ENCODE results near the gene MIF4GD.

GRCh38 chr17:75315541-75316243 is 44.7 kb upstream of the MIF4GD start:
- TF ChIP-seq CTCF (IDR thresholded peaks at IDR 0.05 in 2 of 3, conservative IDR thresholded peaks at IDR 0.05 in 1 of 3; ENCODE audit: control insufficient read depth in 2 of 3, extremely low read depth in 1 of 3, insufficient read depth in 1 of 3, low read depth in 3 of 3, low read length in 3 of 3) (no peak), BCL3 (IDR thresholded peaks at IDR 0.05; ENCODE audit: borderline replicate concordance, insufficient read depth, low read depth, low read length, poor library complexity, severe bottlenecking) (no peak), RELA (IDR thresholded peaks at IDR 0.05; ENCODE audit: borderline replicate concordance, partially characterized antibody) (no peak), POLR2A (IDR thresholded peaks at IDR 0.05; ENCODE audit: low read depth, low read length) (peak; percentile 52), POLR2AphosphoS5 (IDR thresholded peaks at IDR 0.05; ENCODE audit: low read length) (no peak), YY1 (IDR thresholded peaks at IDR 0.05; ENCODE audit: low read depth, low read length) (peak; percentile 76), EP300 (IDR thresholded peaks at IDR 0.05; ENCODE audit: borderline replicate concordance in 1 of 2, control insufficient read depth in 1 of 2, low read depth in 2 of 2, low read length in 2 of 2) (no peak), BHLHE40 (IDR thresholded peaks at IDR 0.05; ENCODE audit: borderline replicate concordance in 1 of 2, low read depth in 2 of 2, low read length in 1 of 2) (no peak), CHD1 (IDR thresholded peaks at IDR 0.05; ENCODE audit: low read depth, low read length) (no peak), REST (IDR thresholded peaks at IDR 0.05; ENCODE audit: low read depth, low read length) (no peak), SIN3A (IDR thresholded peaks at IDR 0.05; ENCODE audit: low read depth, low read length) (no peak), ETV6 (conservative IDR thresholded peaks at IDR 0.05 in 1 of 2, IDR thresholded peaks at IDR 0.05 in 1 of 2; ENCODE audit: borderline replicate concordance in 1 of 2, low read depth in 1 of 2) (peak in 1 of 2 experiments; percentile 30; a peak in 1 of 4 replicates)
- TF ChIP-seq, protein P1, sequence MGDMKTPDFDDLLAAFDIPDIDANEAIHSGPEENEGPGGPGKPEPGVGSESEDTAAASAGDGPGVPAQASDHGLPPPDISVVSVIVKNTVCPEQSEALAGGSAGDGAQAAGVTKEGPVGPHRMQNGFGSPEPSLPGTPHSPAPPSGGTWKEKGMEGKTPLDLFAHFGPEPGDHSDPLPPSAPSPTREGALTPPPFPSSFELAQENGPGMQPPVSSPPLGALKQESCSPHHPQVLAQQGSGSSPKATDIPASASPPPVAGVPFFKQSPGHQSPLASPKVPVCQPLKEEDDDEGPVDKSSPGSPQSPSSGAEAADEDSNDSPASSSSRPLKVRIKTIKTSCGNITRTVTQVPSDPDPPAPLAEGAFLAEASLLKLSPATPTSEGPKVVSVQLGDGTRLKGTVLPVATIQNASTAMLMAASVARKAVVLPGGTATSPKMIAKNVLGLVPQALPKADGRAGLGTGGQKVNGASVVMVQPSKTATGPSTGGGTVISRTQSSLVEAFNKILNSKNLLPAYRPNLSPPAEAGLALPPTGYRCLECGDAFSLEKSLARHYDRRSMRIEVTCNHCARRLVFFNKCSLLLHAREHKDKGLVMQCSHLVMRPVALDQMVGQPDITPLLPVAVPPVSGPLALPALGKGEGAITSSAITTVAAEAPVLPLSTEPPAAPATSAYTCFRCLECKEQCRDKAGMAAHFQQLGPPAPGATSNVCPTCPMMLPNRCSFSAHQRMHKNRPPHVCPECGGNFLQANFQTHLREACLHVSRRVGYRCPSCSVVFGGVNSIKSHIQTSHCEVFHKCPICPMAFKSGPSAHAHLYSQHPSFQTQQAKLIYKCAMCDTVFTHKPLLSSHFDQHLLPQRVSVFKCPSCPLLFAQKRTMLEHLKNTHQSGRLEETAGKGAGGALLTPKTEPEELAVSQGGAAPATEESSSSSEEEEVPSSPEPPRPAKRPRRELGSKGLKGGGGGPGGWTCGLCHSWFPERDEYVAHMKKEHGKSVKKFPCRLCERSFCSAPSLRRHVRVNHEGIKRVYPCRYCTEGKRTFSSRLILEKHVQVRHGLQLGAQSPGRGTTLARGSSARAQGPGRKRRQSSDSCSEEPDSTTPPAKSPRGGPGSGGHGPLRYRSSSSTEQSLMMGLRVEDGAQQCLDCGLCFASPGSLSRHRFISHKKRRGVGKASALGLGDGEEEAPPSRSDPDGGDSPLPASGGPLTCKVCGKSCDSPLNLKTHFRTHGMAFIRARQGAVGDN (IDR thresholded peaks at IDR 0.05), result peak; percentile 63; the same call in 1 of the 2 replicates
